Liver (tissue), 9 donors: ENCODE results near the gene FGD5. TPM values are rescaled to one million over a fixed set of nuclear protein-coding genes. Genes with fewer than 3 reads are reported as not detected.

ENCODE experiments used
- DNase-seq: peaks from one replicate; pipeline ENCODE4 v3.0.0-alpha.2; 2017; ENCODE audit warnings: low spot score
- H3K27ac ChIP-seq, 2 donors: one replicate each; pipeline ENCODE4 v1.7.0; 2013; ENCODE audit warnings: inconsistent platforms in 2 of 2, low read length in 2 of 2, control low read depth in 1 of 2, low read depth in 1 of 2, mild to moderate bottlenecking in 1 of 2
- H3K27me3 ChIP-seq, 4 donors: one replicate each; pipeline versions ENCODE4 v1.6.1 to v1.7.0; 2013; ENCODE audit warnings: low read length in 3 of 4, inconsistent platforms in 1 of 4, mild to moderate bottlenecking in 1 of 4, moderate library complexity in 1 of 4; ENCODE audit not compliant: control insufficient read depth in 4 of 4, insufficient read depth in 4 of 4
- H3K36me3 ChIP-seq, 4 donors: one replicate each; pipeline versions ENCODE4 v1.6.1 to v1.7.0; 2013; ENCODE audit warnings: low read length in 3 of 4, mild to moderate bottlenecking in 3 of 4, low read depth in 1 of 4, moderate library complexity in 1 of 4; ENCODE audit not compliant: control insufficient read depth in 4 of 4, insufficient read depth in 3 of 4
- H3K4me1 ChIP-seq, 4 donors: one replicate each; pipeline versions ENCODE4 v1.6.1 to v1.7.0; 2013; ENCODE audit warnings: low read length in 3 of 4, mild to moderate bottlenecking in 3 of 4, moderate library complexity in 1 of 4; ENCODE audit not compliant: control insufficient read depth in 4 of 4, insufficient read depth in 4 of 4
- H3K4me3 ChIP-seq, 3 donors: one replicate each; pipeline versions ENCODE4 v1.6.1 to v1.7.0; 2013; ENCODE audit warnings: low read length in 3 of 3, control low read depth in 1 of 3, low read depth in 1 of 3, mild to moderate bottlenecking in 1 of 3
- H3K9ac ChIP-seq, 2 donors: one replicate each; pipeline ENCODE4 v1.7.0; 2013; ENCODE audit warnings: low read length in 2 of 2, mild to moderate bottlenecking in 2 of 2, moderate library complexity in 2 of 2, control low read depth in 1 of 2, low read depth in 1 of 2
- H3K9me3 ChIP-seq, 4 donors: one replicate each; pipeline versions ENCODE4 v1.6.1 to v1.7.0; 2013; ENCODE audit warnings: low read length in 3 of 4; ENCODE audit not compliant: control insufficient read depth in 4 of 4
- CTCF ChIP-seq: fragments of 150-350 bp; IDR thresholded peaks from 2 replicates; pipeline ENCODE4 v1.5.1; 2017; ENCODE audit warnings: improper control_type of control experiment, low read depth, low read length; ENCODE audit not compliant: missing input control
- EGR1 ChIP-seq, 2 donors: IDR thresholded peaks; 2 replicates each; pipeline ENCODE4 v1.6.1; 2016 to 2018; ENCODE audit warnings: antibody characterized with exemption in 2 of 2, low read depth in 2 of 2
- FOXA1 ChIP-seq: IDR thresholded peaks from 2 replicates; pipeline ENCODE4 v1.6.1; 2016; ENCODE audit warnings: antibody characterized with exemption
- FOXA2 ChIP-seq: IDR thresholded peaks from 2 replicates; pipeline ENCODE4 v1.6.1; 2016; ENCODE audit warnings: antibody characterized with exemption
- GABPA ChIP-seq, 2 donors: IDR thresholded peaks in 1 of 2; conservative IDR thresholded peaks in 1 of 2; 2 replicates each; pipeline ENCODE4 v1.6.1; 2016; ENCODE audit warnings: antibody characterized with exemption in 2 of 2, mild to moderate bottlenecking in 1 of 2, moderate library complexity in 1 of 2
- HNF4A ChIP-seq, 2 donors: conservative IDR thresholded peaks; 2 replicates each; pipeline ENCODE4 v1.6.1; 2016; ENCODE audit warnings: antibody characterized with exemption in 2 of 2, mild to moderate bottlenecking in 2 of 2
- HNF4G ChIP-seq: IDR thresholded peaks from 2 replicates; pipeline ENCODE4 v1.6.1; 2016; ENCODE audit warnings: antibody characterized with exemption
- JUND ChIP-seq, 2 donors: IDR thresholded peaks; 2 replicates each; pipeline ENCODE4 v1.6.1; 2016; ENCODE audit warnings: antibody characterized with exemption in 2 of 2
- MAX ChIP-seq: IDR thresholded peaks from 2 replicates; pipeline ENCODE4 v1.6.1; 2016; ENCODE audit warnings: antibody characterized with exemption
- RAD21 ChIP-seq, 2 donors: IDR thresholded peaks; 2 replicates each; pipeline ENCODE4 v1.6.1; 2016; ENCODE audit warnings: antibody characterized with exemption in 2 of 2, mild to moderate bottlenecking in 2 of 2
- REST ChIP-seq: IDR thresholded peaks from 2 replicates; pipeline ENCODE4 v1.6.1; 2016; ENCODE audit warnings: antibody characterized with exemption, mild to moderate bottlenecking
- RXRA ChIP-seq, 2 donors: IDR thresholded peaks; 2 replicates each; pipeline ENCODE4 v1.6.1; 2017 to 2018; ENCODE audit warnings: antibody characterized with exemption in 2 of 2, mild to moderate bottlenecking in 1 of 2
- SP1 ChIP-seq: IDR thresholded peaks from 2 replicates; pipeline ENCODE4 v1.6.1; 2018; ENCODE audit warnings: antibody characterized with exemption, mild to moderate bottlenecking
- TAF1 ChIP-seq: conservative IDR thresholded peaks from 2 replicates; pipeline ENCODE4 v1.6.1; 2016; ENCODE audit warnings: antibody characterized with exemption, mild to moderate bottlenecking
- YY1 ChIP-seq: IDR thresholded peaks from 2 replicates; pipeline ENCODE4 v1.6.1; 2016; ENCODE audit warnings: antibody characterized with exemption, mild to moderate bottlenecking
- ZBTB33 ChIP-seq: IDR thresholded peaks from 2 replicates; pipeline ENCODE4 v1.6.1; 2016; ENCODE audit warnings: antibody characterized with exemption
- WGBS: extraction: QIAGEN DNeasy Blood & Tissue Kit; methylation state at CpG from one replicate; pipeline ENCODE4 v1.1.7; 2013; 5-methylcytosine and 5-hydroxymethylcytosine counted together
- polyA plus RNA-seq, 2 donors: library from polyadenylated mRNA; stranded (reverse) in 1 of 2; unstranded in 1 of 2; fragments of 200-250 nt in 1 of 2; fragments of >200 nt in 1 of 2; fragmentation: Nextera tagmentation in 1 of 2; extraction: Ambion mirVana in 1 of 2; gene quantifications; one replicate each; pipeline versions ENCODE4 v1.2.1 to v1.2.3, GENCODE V29; 2013 to 2015
- total RNA-seq, 2 donors: library from RNA; depleted of rRNA; stranded (reverse); fragments of >200 nt; gene quantifications; one replicate each; pipeline ENCODE4 v1.2.3, GENCODE V29; 2014
- donor health status: healthy.
- donor health status: healthy.
- donor health status: healthy.
- donor health status: healthy.
- donor health status: healthy.

FGD5 gene
- total and polyA plus RNA-seq, 4 donors: 2.0 to 6.3 (median 3.1) TPM

- Histone ChIP-seq H3K27ac (no peak overlapping the region), H3K36me3 (no peaks in the 10 kb centered on the region), H3K4me3 (no peak overlapping the region), H3K9me3 (no peaks in the 10 kb centered on the region), H3K9ac (no peak overlapping the region), H3K4me1 (no peaks in the 10 kb centered on the region), H3K27me3 (no peaks in the 10 kb centered on the region)
- DNase-seq: no peak
- TF ChIP-seq RAD21 (IDR thresholded peaks at IDR 0.05) (no peak), JUND (IDR thresholded peaks at IDR 0.05) (no peak), RXRA (IDR thresholded peaks at IDR 0.05) (no peak), SP1 (no peak), YY1 (no peak), FOXA1 (no peak), GABPA (IDR thresholded peaks at IDR 0.05 in 1 of 2, conservative IDR thresholded peaks at IDR 0.05 in 1 of 2) (no peak), HNF4G (no peak), ZBTB33 (no peak), CTCF (no peak), HNF4A (conservative IDR thresholded peaks at IDR 0.05) (no peak), REST (no peak), FOXA2 (no peak), EGR1 (IDR thresholded peaks at IDR 0.05; ENCODE audit: low read depth in 2 of 2) (no peak), MAX (no peak), TAF1 (no peak)
- 92% methylated on average over 8 of the region's 8 CpGs for WGBS
These were observed 24.6 kb downstream of the FGD5 start for GRCh38 chr3:14843321-14843720.

GRCh38 chr3:14844386-14845170 lies 25.8 kb downstream of the FGD5 start:
- Histone ChIP-seq H3K9ac (no peak overlapping the region), H3K9me3 (no peaks in the 10 kb centered on the region), H3K27ac (no peak overlapping the region), H3K4me3 (no peak overlapping the region), H3K4me1 (no peaks in the 10 kb centered on the region), H3K36me3 (no peaks in the 10 kb centered on the region), H3K27me3 (no peaks in the 10 kb centered on the region)
- WGBS: 82% methylated on average over 7 of the region's 7 CpGs
- no peak for DNase-seq
- TF ChIP-seq RXRA (IDR thresholded peaks at IDR 0.05): no peak
